Parietal lobe (tissue), 1 donor: ENCODE results near the gene SYCP1. TPM values are rescaled to one million over a fixed set of nuclear protein-coding genes. Genes with fewer than 3 reads are reported as not detected.

Experiments used
- total RNA-seq: library from RNA; depleted of rRNA; stranded (reverse); fragments of >200 nt; gene quantifications from one replicate; pipeline ENCODE4 v1.2.3, GENCODE V29; 2014

The SYCP1 gene, protein sequence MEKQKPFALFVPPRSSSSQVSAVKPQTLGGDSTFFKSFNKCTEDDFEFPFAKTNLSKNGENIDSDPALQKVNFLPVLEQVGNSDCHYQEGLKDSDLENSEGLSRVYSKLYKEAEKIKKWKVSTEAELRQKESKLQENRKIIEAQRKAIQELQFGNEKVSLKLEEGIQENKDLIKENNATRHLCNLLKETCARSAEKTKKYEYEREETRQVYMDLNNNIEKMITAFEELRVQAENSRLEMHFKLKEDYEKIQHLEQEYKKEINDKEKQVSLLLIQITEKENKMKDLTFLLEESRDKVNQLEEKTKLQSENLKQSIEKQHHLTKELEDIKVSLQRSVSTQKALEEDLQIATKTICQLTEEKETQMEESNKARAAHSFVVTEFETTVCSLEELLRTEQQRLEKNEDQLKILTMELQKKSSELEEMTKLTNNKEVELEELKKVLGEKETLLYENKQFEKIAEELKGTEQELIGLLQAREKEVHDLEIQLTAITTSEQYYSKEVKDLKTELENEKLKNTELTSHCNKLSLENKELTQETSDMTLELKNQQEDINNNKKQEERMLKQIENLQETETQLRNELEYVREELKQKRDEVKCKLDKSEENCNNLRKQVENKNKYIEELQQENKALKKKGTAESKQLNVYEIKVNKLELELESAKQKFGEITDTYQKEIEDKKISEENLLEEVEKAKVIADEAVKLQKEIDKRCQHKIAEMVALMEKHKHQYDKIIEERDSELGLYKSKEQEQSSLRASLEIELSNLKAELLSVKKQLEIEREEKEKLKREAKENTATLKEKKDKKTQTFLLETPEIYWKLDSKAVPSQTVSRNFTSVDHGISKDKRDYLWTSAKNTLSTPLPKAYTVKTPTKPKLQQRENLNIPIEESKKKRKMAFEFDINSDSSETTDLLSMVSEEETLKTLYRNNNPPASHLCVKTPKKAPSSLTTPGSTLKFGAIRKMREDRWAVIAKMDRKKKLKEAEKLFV
- not detected for total RNA-seq

DNA sequence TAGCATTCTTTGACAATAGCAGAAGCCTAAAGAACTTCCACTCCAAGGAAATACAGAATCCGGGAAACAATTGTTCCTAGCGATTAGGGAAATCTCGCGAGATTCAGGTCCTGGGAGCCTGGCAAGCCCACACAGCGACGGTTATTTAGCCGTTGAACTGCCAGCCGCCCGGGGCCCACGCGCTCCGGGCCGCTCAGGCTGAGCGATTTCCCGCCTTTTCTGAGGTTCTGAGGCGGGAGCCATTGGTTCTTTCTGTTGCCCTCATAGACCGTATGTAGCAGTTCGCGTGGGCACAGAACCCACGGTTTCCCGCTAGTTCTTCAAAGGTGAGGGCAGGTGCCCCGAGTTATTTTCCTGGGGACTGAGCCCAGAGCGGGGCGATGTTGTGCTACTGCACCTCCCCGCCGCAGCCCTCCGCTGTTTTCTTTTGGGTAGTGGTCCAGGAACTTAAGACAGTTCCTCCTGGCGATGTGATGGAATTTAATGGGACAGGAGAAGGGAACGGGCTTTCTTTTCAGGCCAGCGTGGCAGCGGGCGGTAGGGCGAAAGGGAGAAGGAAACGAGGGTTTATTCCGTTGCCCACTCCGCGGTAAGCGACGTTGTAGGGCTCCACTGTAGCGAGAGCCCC lies at the start of gene SYCP1:
TSS of gene SYCP1 (plus strand) at position 171 of the 628 bp plus-strand sequence. CDS start 602 bp downstream, outside the sequence.

DNA sequence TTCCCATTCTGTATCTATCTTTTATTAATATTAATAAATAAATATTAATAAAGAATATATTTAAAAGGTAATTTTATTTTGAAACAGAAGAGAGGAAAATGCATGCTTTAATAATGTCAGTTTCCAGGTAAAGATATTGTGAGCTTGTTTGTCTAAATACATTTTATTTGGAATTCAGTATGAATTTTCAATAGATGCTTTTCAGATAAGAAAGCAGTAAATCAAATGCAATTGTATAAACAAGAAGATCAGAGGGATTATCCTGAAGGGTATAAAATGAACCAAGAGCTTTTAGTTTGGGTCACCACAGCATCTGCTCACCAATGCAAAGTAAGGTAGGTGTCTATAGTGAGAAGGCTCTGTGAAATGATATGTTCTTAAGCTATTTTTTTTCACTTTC lies 174.9 kb downstream of the SYCP1 start, which contains the start of gene TSHB:
TSS of gene TSHB (plus strand) at position 301 of the 400 bp plus-strand sequence. CDS start 3,537 bp downstream, outside the sequence.

Other genes with a start within 250 kb of the SYCP1 start
- gene DENND2C, start 184.8 kb upstream of the SYCP1 start, total RNA-seq: 0.94 TPM
- gene AMPD1, start 159.3 kb upstream of the SYCP1 start, total RNA-seq: not detected
- gene NRAS, start 138.1 kb upstream of the SYCP1 start, total RNA-seq: 47.0 TPM
- 501 TPM for gene CSDE1, start 96.9 kb upstream of the SYCP1 start, total RNA-seq
- gene SIKE1, start 74.2 kb upstream of the SYCP1 start, total RNA-seq: 93.0 TPM
- not detected for gene TSHB, start 175.0 kb downstream of the SYCP1 start, total RNA-seq
- 28.2 TPM for gene TSPAN2, start 234.6 kb downstream of the SYCP1 start, total RNA-seq